GM12878 (cell line): ENCODE measurements around the gene CAVIN1. TPM values are rescaled to one million over a fixed set of nuclear protein-coding genes. Genes with fewer than 3 reads are reported as not detected.

Experiments used
- BCL3 ChIP-seq: IDR thresholded peaks from 2 replicates; pipeline ENCODE4 v1.6.1; 2011; ENCODE audit warnings: borderline replicate concordance, low read depth, mild to moderate bottlenecking, moderate library complexity, low read length; ENCODE audit not compliant: insufficient read depth, poor library complexity, severe bottlenecking
- BMI1 ChIP-seq: fragments of 450-650 bp; IDR thresholded peaks from 2 replicates; pipeline ENCODE4 v1.6.1; 2016; ENCODE audit warnings: mild to moderate bottlenecking, moderate library complexity, borderline replicate concordance
- CBX3 ChIP-seq: fragments of 200-600 bp; sonication (generic); IDR thresholded peaks from 2 replicates; pipeline ENCODE4 v1.6.1; 2016; ENCODE audit warnings: low read depth, borderline replicate concordance
- CTCF ChIP-seq, 3 experiments: IDR thresholded peaks in 2 of 3; conservative IDR thresholded peaks in 1 of 3; 2 replicates each; pipeline ENCODE4 v1.5.1; 2011; ENCODE audit warnings: low read depth in 3 of 3, low read length in 3 of 3, mild to moderate bottlenecking in 3 of 3, control low read depth in 2 of 3, moderate library complexity in 2 of 3, inconsistent platforms in 1 of 3, mixed read lengths in 1 of 3; ENCODE audit not compliant: control insufficient read depth in 2 of 3, insufficient read depth in 1 of 3; ENCODE audit errors: extremely low read depth in 1 of 3
- E4F1 ChIP-seq: fragments of 450-650 bp; IDR thresholded peaks from 2 replicates; pipeline ENCODE4 v1.6.1; 2018; ENCODE audit warnings: borderline replicate concordance, mild to moderate bottlenecking; ENCODE audit not compliant: partially characterized antibody
- HDGF ChIP-seq: fragments of 450-650 bp; IDR thresholded peaks from 2 replicates; pipeline ENCODE4 v1.6.1; 2016; ENCODE audit warnings: antibody characterized with exemption
- NKRF ChIP-seq: fragments of 450-650 bp; conservative IDR thresholded peaks from 2 replicates; pipeline ENCODE4 v1.6.1; 2017; ENCODE audit warnings: mild to moderate bottlenecking, moderate library complexity
- PRDM15 ChIP-seq: fragments of 450-650 bp; formaldehyde crosslinking; IDR thresholded peaks from 2 replicates; pipeline ENCODE4 v1.4.0; 2020; ENCODE audit warnings: mild to moderate bottlenecking, moderate library complexity
- RBBP5 ChIP-seq: fragments of 200-600 bp; sonication (generic); conservative IDR thresholded peaks from 2 replicates; pipeline ENCODE4 v1.6.1; 2016
- SIX5 ChIP-seq: IDR thresholded peaks from 2 replicates; pipeline ENCODE4 v1.6.1; 2011; ENCODE audit warnings: mild to moderate bottlenecking, low read depth, low read length, moderate library complexity; ENCODE audit not compliant: severe bottlenecking
- USF2 ChIP-seq: IDR thresholded peaks from 2 replicates; pipeline ENCODE4 v1.6.1; 2011; ENCODE audit warnings: low read depth, low read length, improper control_type of control experiment, borderline replicate concordance
- WRNIP1 ChIP-seq: IDR thresholded peaks from 2 replicates; pipeline ENCODE4 v1.6.1; 2011; ENCODE audit warnings: low read depth, low read length, improper control_type of control experiment, borderline replicate concordance
- ZNF207 ChIP-seq: fragments of 450-650 bp; IDR thresholded peaks from 2 replicates; pipeline ENCODE4 v1.6.1; 2014; ENCODE audit warnings: antibody characterized with exemption, mild to moderate bottlenecking, borderline replicate concordance
- polyA plus RNA-seq, 11 experiments: library from polyadenylated mRNA; depleted of rRNA in 4 of 11; unstranded in 6 of 11; stranded (reverse) in 5 of 11; fragments of >200 nt; fragmentation: Nextera tagmentation in 4 of 11; fragmentation: Illumina TruSeq in 1 of 11; extraction: Ambion mirVana in 4 of 11; extraction: Trizol in 1 of 11; gene quantifications; 1 replicate in 1 of 11; 2 replicates in 10 of 11; pipeline versions ENCODE4 v1.2.1 to v1.2.3, GENCODE V29; 2011 to 2016; ENCODE audit warnings: inconsistent platforms in 2 of 11, missing spikeins in 2 of 11, low read depth in 1 of 11
- total RNA-seq, 4 experiments: library from RNA; depleted of rRNA in 3 of 4; stranded (reverse); fragments of >200 nt in 3 of 4; fragmentation: Illumina TruSeq in 1 of 4; extraction: Trizol in 1 of 4; gene quantifications; 2 replicates each; pipeline versions ENCODE4 v1.2.1 to v1.2.3, GENCODE V29; 2013 to 2021

The CAVIN1 gene
- total and polyA plus RNA-seq, 10 of the 15 experiments (the other 5 are each of a cell fraction or from before 2014, with no cell fraction given), result 0.03 to 1.1 (median 0.37) TPM

- no peak for TF ChIP-seq BMI1
- TF ChIP-seq CTCF (IDR thresholded peaks at IDR 0.05 in 2 of 3, conservative IDR thresholded peaks at IDR 0.05 in 1 of 3; ENCODE audit: control insufficient read depth in 2 of 3, extremely low read depth in 1 of 3, insufficient read depth in 1 of 3, low read depth in 3 of 3, low read length in 3 of 3), result 0 out of 6 replicates have a peak, but pooled peaks of 1 of the 3 experiments have one; percentile 3
- TF ChIP-seq E4F1, result peak; percentile 40
- peak; percentile 92 for TF ChIP-seq NKRF
- TF ChIP-seq PRDM15, result no peak
- peak; percentile 77 for TF ChIP-seq BCL3
- no peak; the same call in 1 of the 2 replicates for TF ChIP-seq RBBP5
- peak; percentile 98 for TF ChIP-seq ZNF207
- TF ChIP-seq SIX5, result peak; percentile 6
- TF ChIP-seq USF2, result peak; percentile 21; the same call in 1 of the 2 replicates
- TF ChIP-seq CBX3, result no peak
- peak; percentile 84 for TF ChIP-seq HDGF
- peak; percentile 99; the same call in 1 of the 2 replicates for TF ChIP-seq WRNIP1
Measured at GRCh38 chr17:42388381-42389134, 34.5 kb downstream of the CAVIN1 start, which contains the start of gene STAT3 (continued).
